HEK293 (cell line): ENCODE measurements around the gene RAB23.

Experiments used
- CTCF ChIA-PET: fragments of 350-600 bp; formaldehyde crosslinking; extraction: SDS; loops from one replicate; lab custom pipeline; 2021; ENCODE audit warnings: antibody characterized with exemption; lab: Yijun Ruan, JAX
- POLR2A ChIA-PET: fragments of 300-600 bp; formaldehyde crosslinking; extraction: SDS; loops from one replicate; lab custom pipeline; 2020; ENCODE audit warnings: antibody characterized with exemption, inconsistent platforms; lab: Yijun Ruan, JAX
- H3K27ac ChIP-seq: fragments of 200-500 bp; sonication (Bioruptor generic); 2 replicates; pipeline ENCODE4 v1.5.1; 2014; ENCODE audit warnings: low read depth, low read length, control low read depth, inconsistent platforms; ENCODE audit errors: extremely low read depth
- H3K36me3 ChIP-seq, 2 experiments: fragments of 200-500 bp in 1 of 2; sonication (Bioruptor generic) in 1 of 2; 1 replicate in 1 of 2; 2 replicates in 1 of 2; pipeline ENCODE4 v1.5.1; 2014 to 2017; ENCODE audit warnings: inconsistent platforms in 2 of 2, low read length in 2 of 2; ENCODE audit not compliant: control insufficient read depth in 2 of 2, insufficient read depth in 1 of 2
- H3K4me1 ChIP-seq: fragments of 200-500 bp; sonication (Bioruptor generic); 2 replicates; pipeline ENCODE4 v1.5.1; 2014; ENCODE audit warnings: mild to moderate bottlenecking, low read length, inconsistent platforms; ENCODE audit not compliant: control insufficient read depth, insufficient read depth
- H3K4me3 ChIP-seq: 2 replicates; pipeline ENCODE4 v1.5.1; 2011; ENCODE audit warnings: low read depth, mild to moderate bottlenecking, control low read depth, low read length, moderate library complexity
- H3K9me3 ChIP-seq: fragments of 200-500 bp; sonication (Bioruptor generic); 2 replicates; pipeline ENCODE4 v1.5.1; 2014; ENCODE audit warnings: low read depth, low read length, inconsistent platforms; ENCODE audit not compliant: control insufficient read depth, insufficient read depth
- MYNN ChIP-seq: fragments of 450-650 bp; formaldehyde crosslinking; IDR thresholded peaks from 2 replicates; pipeline ENCODE4 v1.5.1; 2016; ENCODE audit warnings: missing biosample characterization, missing genetic modification characterization, borderline replicate concordance
- OVOL3 ChIP-seq: fragments of 450-650 bp; formaldehyde crosslinking; IDR thresholded peaks from 2 replicates; pipeline ENCODE4 v1.5.1; 2016; ENCODE audit warnings: missing biosample characterization, missing genetic modification characterization
- SCRT1 ChIP-seq: fragments of 450-650 bp; formaldehyde crosslinking; IDR thresholded peaks from 2 replicates; pipeline ENCODE4 v1.5.1; 2016; ENCODE audit warnings: missing biosample characterization, missing genetic modification characterization, borderline replicate concordance
- ZNF146 ChIP-seq: fragments of 450-650 bp; formaldehyde crosslinking; IDR thresholded peaks from 2 replicates; pipeline ENCODE4 v1.5.1; 2016; ENCODE audit warnings: missing biosample characterization, missing genetic modification characterization
- ZNF169 ChIP-seq: fragments of 450-650 bp; formaldehyde crosslinking; IDR thresholded peaks from 2 replicates; pipeline ENCODE4 v1.5.1; 2016; ENCODE audit warnings: missing biosample characterization, missing genetic modification characterization
- ZNF311 ChIP-seq: fragments of 450-650 bp; formaldehyde crosslinking; IDR thresholded peaks from 2 replicates; pipeline ENCODE4 v1.5.1; 2017; ENCODE audit warnings: missing biosample characterization, missing genetic modification characterization, borderline replicate concordance
- ZNF350 ChIP-seq: fragments of 450-650 bp; formaldehyde crosslinking; IDR thresholded peaks from 2 replicates; pipeline ENCODE4 v1.5.0; 2017; ENCODE audit warnings: missing biosample characterization, mild to moderate bottlenecking, missing genetic modification characterization
- ZNF423 ChIP-seq: fragments of 450-650 bp; formaldehyde crosslinking; IDR thresholded peaks from 2 replicates; pipeline ENCODE4 v1.5.1; 2016; ENCODE audit warnings: missing biosample characterization, missing genetic modification characterization
- ZNF501 ChIP-seq: fragments of 450-650 bp; formaldehyde crosslinking; IDR thresholded peaks from 2 replicates; pipeline ENCODE4 v1.5.1; 2016; ENCODE audit warnings: missing biosample characterization, missing genetic modification characterization
- ZNF510 ChIP-seq: fragments of 450-650 bp; formaldehyde crosslinking; IDR thresholded peaks from 2 replicates; pipeline ENCODE4 v1.5.1; 2018; ENCODE audit warnings: mild to moderate bottlenecking, missing genetic modification characterization, missing biosample characterization; ENCODE audit not compliant: insufficient replicate concordance
- ZNF76 ChIP-seq: fragments of 450-650 bp; formaldehyde crosslinking; IDR thresholded peaks from 2 replicates; pipeline ENCODE4; 2016; ENCODE audit warnings: low read depth, missing biosample characterization, missing genetic modification characterization, borderline replicate concordance
- ZNF768 ChIP-seq: fragments of 450-650 bp; formaldehyde crosslinking; IDR thresholded peaks from 2 replicates; pipeline ENCODE4 v1.5.1; 2018; ENCODE audit warnings: missing biosample characterization, mild to moderate bottlenecking, missing genetic modification characterization
- ZNF785 ChIP-seq: fragments of 450-650 bp; formaldehyde crosslinking; IDR thresholded peaks from 2 replicates; pipeline ENCODE4 v1.5.1; 2016; ENCODE audit warnings: missing biosample characterization, missing genetic modification characterization
- TF ChIP-seq, protein P1 (sequence below): fragments of 450-650 bp; formaldehyde crosslinking; IDR thresholded peaks from 2 replicates; pipeline ENCODE4 v1.5.1; 2016; ENCODE audit warnings: missing biosample characterization, missing genetic modification characterization
- TF ChIP-seq, protein P2 (sequence below): fragments of 450-650 bp; formaldehyde crosslinking; IDR thresholded peaks from 2 replicates; pipeline ENCODE4 v1.5.1; 2016; ENCODE audit warnings: missing biosample characterization, missing genetic modification characterization
- TF ChIP-seq, protein P3 (sequence below): fragments of 450-650 bp; formaldehyde crosslinking; IDR thresholded peaks from 2 replicates; pipeline ENCODE4 v1.5.1; 2016; ENCODE audit warnings: missing biosample characterization, missing genetic modification characterization

RAB23 gene

DNA sequence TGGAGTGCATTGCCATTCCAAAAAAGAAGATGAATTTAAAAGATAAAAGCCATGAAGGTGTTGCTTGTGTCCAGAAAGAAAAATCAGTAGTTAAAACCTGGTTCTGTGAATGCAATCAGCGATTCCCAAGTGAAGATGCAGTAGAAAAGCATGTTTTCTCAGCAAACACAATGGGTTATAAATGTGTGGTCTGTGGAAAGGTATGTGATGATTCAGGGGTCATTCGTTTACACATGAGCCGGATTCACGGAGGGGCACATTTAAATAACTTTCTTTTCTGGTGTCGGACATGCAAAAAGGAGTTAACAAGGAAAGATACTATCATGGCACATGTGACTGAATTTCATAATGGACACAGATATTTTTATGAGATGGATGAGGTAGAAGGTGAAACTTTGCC, 74.7 kb downstream of the RAB23 start:
- POLR2A ChIA-PET: no interaction called here
- no peak for TF ChIP-seq MYNN (tag by site-specific recombination)
- TF ChIP-seq, protein P1, sequence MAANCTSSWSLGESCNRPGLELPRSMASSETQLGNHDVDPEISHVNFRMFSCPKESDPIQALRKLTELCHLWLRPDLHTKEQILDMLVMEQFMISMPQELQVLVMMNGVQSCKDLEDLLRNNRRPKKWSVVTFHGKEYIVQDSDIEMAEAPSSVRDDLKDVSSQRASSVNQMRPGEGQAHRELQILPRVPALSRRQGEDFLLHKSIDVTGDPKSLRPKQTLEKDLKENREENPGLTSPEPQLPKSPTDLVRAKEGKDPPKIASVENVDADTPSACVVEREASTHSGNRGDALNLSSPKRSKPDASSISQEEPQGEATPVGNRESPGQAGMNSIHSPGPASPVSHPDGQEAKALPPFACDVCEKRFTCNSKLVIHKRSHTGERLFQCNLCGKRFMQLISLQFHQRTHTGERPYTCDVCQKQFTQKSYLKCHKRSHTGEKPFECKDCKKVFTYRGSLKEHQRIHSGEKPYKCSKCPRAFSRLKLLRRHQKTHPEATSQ (tag by site-specific recombination): no peak
- no peak for TF ChIP-seq ZNF510

DNA sequence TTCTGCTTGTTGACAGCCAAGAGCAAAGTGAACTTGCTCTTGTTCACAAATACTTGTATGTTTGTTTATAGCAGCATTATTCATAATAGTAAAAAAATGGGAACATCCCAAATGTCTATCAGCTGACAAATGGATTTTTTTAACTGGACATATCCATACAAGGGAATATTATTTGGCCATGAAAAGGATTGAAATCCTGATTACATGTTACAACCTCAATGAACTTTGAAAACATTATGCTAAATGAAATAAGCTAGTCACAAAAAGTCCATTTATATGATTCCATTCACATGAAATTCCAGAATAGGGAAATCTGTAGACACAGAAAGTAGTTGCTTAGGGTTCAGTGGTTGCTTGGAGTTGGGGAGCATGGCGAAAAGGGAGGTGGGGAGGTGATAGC, 78.4 kb downstream of the RAB23 start:
- H3K36me3 ChIP-seq: peaks cover 36 to 50% of the 10 kb centered on the region in 2 experiments
- TF ChIP-seq ZNF311 (tag by site-specific recombination): no peak
- peak; percentile 92 for TF ChIP-seq ZNF146
- H3K4me3 ChIP-seq: no peak overlapping the region
- H3K9me3 ChIP-seq: no peaks in the 10 kb centered on the region
- ChIA-PET CTCF (interaction anchor here (0.7 to 1.2 kb wide), 2 partner anchors 58 to 239 kb away, joined by 3 to 5 read pairs; no protein-coding TSS in a partner anchor), POLR2A (no interaction called here)
- no peaks in the 10 kb centered on the region for H3K4me1 ChIP-seq
- no peak overlapping the region for H3K27ac ChIP-seq

More for the DNA sequence above, 74.7 kb downstream of the RAB23 start:
- no peaks in the 10 kb centered on the region for H3K9me3 ChIP-seq
- H3K4me1 ChIP-seq: no peaks in the 10 kb centered on the region
- CTCF ChIA-PET: no interaction called here
- no peak overlapping the region for H3K4me3 ChIP-seq
- peaks cover 42 to 61% of the 10 kb centered on the region in 2 experiments for H3K36me3 ChIP-seq
- no peak overlapping the region for H3K27ac ChIP-seq

DNA sequence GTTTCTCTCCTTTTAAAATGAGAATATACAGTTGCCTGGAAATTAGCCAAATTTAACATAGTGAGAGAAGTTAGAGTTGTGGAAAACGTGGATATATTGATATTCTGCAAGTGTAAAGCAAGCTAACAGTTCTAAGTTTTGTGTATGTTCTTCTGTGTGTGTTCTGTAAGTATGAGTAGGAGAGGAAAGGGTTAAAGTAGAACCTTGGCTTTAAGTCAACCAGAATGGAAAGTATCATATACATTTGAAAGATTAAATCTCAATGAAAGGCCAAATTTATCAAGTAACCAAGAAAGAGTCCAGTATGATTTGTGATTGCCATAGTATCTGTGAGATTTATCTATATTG, 80.0 kb downstream of the RAB23 start:
- Histone ChIP-seq H3K4me3 (no peak overlapping the region), H3K4me1 (no peaks in the 10 kb centered on the region), H3K27ac (no peak overlapping the region), H3K9me3 (no peaks in the 10 kb centered on the region), H3K36me3 (peaks cover 28 to 52% of the 10 kb centered on the region in 2 experiments)
- ChIA-PET CTCF (interaction anchor here (1.0 kb wide), 1 partner anchor 11 kb away, joined by 3 read pairs; no protein-coding TSS in a partner anchor), POLR2A (no interaction called here)
- no peak for TF ChIP-seq ZNF501
- no peak for TF ChIP-seq OVOL3
- no peak for TF ChIP-seq ZNF169 (tag by site-specific recombination)
- no peak for TF ChIP-seq ZNF768 (tag by site-specific recombination)

DNA sequence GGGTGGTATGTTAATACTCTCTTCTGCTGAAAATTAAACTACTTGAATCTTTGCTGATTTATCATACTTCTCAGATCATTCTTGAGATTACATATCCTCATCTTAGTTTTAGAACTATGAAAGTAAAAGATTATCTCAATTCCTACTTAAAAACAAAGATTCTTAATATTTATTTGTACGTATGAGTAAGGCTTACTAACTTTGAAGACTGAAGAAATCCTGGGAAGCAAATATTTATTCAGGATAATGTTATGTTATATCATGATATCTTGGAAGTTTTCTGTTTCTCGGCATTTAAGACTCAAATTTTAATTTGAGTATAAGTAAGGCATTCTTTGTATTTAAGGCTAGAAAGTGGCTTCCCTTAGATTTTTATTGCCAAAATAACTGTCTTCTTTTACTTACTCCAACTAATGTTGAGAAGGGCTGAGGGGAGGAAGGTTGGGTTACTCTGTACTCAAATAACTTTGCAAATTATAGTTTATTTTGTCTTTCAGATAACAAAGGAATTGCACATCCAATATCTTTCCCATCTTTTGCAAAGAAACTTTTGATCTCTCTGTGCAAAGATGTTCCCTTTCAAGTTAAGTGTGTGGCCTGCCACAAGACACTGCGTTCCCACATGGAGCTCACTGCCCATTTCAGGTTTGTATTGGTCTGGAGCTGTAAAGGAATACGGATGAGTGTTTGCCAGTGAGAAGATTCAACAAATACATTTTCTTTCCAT, 80.5 kb downstream of the RAB23 start:
- no peak for TF ChIP-seq SCRT1 (tag by site-specific recombination)
- TF ChIP-seq ZNF350: no peak
- TF ChIP-seq ZNF311 (tag by site-specific recombination): no peak
- TF ChIP-seq ZNF76 (tag by site-specific recombination): no peak
- TF ChIP-seq, protein P2, sequence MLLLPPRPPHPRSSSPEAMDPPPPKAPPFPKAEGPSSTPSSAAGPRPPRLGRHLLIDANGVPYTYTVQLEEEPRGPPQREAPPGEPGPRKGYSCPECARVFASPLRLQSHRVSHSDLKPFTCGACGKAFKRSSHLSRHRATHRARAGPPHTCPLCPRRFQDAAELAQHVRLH (tag by site-specific recombination): no peak
- TF ChIP-seq, protein P3, sequence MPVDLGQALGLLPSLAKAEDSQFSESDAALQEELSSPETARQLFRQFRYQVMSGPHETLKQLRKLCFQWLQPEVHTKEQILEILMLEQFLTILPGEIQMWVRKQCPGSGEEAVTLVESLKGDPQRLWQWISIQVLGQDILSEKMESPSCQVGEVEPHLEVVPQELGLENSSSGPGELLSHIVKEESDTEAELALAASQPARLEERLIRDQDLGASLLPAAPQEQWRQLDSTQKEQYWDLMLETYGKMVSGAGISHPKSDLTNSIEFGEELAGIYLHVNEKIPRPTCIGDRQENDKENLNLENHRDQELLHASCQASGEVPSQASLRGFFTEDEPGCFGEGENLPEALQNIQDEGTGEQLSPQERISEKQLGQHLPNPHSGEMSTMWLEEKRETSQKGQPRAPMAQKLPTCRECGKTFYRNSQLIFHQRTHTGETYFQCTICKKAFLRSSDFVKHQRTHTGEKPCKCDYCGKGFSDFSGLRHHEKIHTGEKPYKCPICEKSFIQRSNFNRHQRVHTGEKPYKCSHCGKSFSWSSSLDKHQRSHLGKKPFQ (tag by site-specific recombination): no peak
- no peak for TF ChIP-seq ZNF423 (tag by site-specific recombination)
- no peak for TF ChIP-seq ZNF785
- TF ChIP-seq, all 188 proteins: peak for 0
- ChIA-PET CTCF (interaction anchor here (1.0 kb wide), 1 partner anchor 10 kb away, joined by 3 read pairs; no protein-coding TSS in a partner anchor), POLR2A (no interaction called here)
- Histone ChIP-seq H3K36me3 (peaks cover 30 to 47% of the 10 kb centered on the region in 2 experiments), H3K9me3 (no peaks in the 10 kb centered on the region), H3K4me3 (no peak overlapping the region), H3K27ac (no peak overlapping the region), H3K4me1 (no peaks in the 10 kb centered on the region)
